AG10803 (cell line): ENCODE data around the gene SMNDC1.

ENCODE experiments used
- DNase-seq: peaks from one replicate; pipeline ENCODE4 v3.0.0; 2010; ENCODE audit warnings: low read depth
- H3K4me3 ChIP-seq: 2 replicates; pipeline ENCODE4 v1.5.1; 2011; ENCODE audit warnings: mild to moderate bottlenecking, low read length, control low read depth
- CTCF ChIP-seq: conservative IDR thresholded peaks from 2 replicates; pipeline ENCODE4 v1.5.1; 2011; ENCODE audit warnings: mild to moderate bottlenecking, low read length, control low read depth, inconsistent platforms

The SMNDC1 gene

GRCh38 chr10:110268971-110269370, 35.7 kb downstream of the SMNDC1 start:
- no peak for DNase-seq
- no peak overlapping the region for H3K4me3 ChIP-seq
- no peak for TF ChIP-seq CTCF

GRCh38 chr10:110268442-110268841, 36.3 kb downstream of the SMNDC1 start:
- no peak overlapping the region for H3K4me3 ChIP-seq
- TF ChIP-seq CTCF: no peak
- DNase-seq: no peak

- no peak for DNase-seq
- H3K4me3 ChIP-seq: no peak overlapping the region
- no peak for TF ChIP-seq CTCF
Observed at GRCh38 chr10:110267276-110267675, 37.4 kb downstream of the SMNDC1 start.

- no peak overlapping the region for H3K4me3 ChIP-seq
- TF ChIP-seq CTCF: no peak
- no peak for DNase-seq
Observed at GRCh38 chr10:110265573-110266193, 39.0 kb downstream of the SMNDC1 start.

- DNase-seq: no peak
- no peak for TF ChIP-seq CTCF
- no peak overlapping the region for H3K4me3 ChIP-seq
Observed at GRCh38 chr10:110263164-110263563, 41.6 kb downstream of the SMNDC1 start.

GRCh38 chr10:110260746-110261477, 43.8 kb downstream of the SMNDC1 start:
- H3K4me3 ChIP-seq: no peak overlapping the region
- no peak for TF ChIP-seq CTCF
- DNase-seq: peak; percentile 31

- H3K4me3 ChIP-seq: no peak overlapping the region
- no peak for DNase-seq
- no peak for TF ChIP-seq CTCF
Observed at GRCh38 chr10:110259317-110259716, 45.4 kb downstream of the SMNDC1 start.
